ENCODE data around the gene FBXO2.

Gene FBXO2

DNA sequence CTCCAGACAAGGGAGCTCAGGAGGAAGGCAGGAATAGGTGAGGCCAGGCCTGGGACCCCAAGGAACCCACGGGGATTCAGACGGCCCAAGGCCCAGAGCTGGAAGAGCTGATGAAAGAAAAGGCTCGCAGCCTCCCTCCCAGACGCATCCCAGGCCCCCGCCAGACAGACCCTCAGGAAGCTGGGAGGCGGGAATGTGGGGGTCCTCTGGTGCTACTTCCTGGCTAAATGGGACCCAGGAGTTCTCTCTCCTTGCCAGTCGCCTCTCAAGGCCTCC, 430 bp downstream of the FBXO2 start:
- Histone ChIP-seq H3K9ac (ENCODE audit: low read depth, low read length, poor library complexity, severe bottlenecking) (no peak overlapping the region), H3K4me2 (ENCODE audit: low read depth, low read length, poor library complexity, severe bottlenecking) (no peak overlapping the region), H3K4me3 (ENCODE audit: low read length, poor library complexity, severe bottlenecking) (no peak overlapping the region), H3K79me2 (ENCODE audit: insufficient read depth, low read length) (no peaks in the 10 kb centered on the region), H4K20me1 (ENCODE audit: insufficient read depth, low read length, poor library complexity, severe bottlenecking) (no peaks in the 10 kb centered on the region), H3K36me3 (ENCODE audit: insufficient read depth, low read length) (no peaks in the 10 kb centered on the region), H3F3A (ENCODE audit: low read depth) (no peaks in the 10 kb centered on the region; the same call in 1 of the 2 replicates), H2AFZ (ENCODE audit: low read length) (no peak overlapping the region), H3K9me3 (ENCODE audit: insufficient read depth, low read depth, low read length) (no peaks in the 10 kb centered on the region), H3K4me1 (ENCODE audit: insufficient read depth, low read length, poor library complexity, severe bottlenecking) (peaks cover 10% of the 10 kb centered on the region), H3K27me3 (ENCODE audit: insufficient read depth, low read length, poor library complexity, severe bottlenecking) (no peaks in the 10 kb centered on the region), H3K9me2 (replicated peaks; ENCODE audit: low read depth, low read length) (no peaks in the 10 kb centered on the region)
- TF ChIP-seq EZH2phosphoT487 (IDR thresholded peaks at IDR 0.05; ENCODE audit: borderline replicate concordance) = no peak
- TF ChIP-seq, protein P1, sequence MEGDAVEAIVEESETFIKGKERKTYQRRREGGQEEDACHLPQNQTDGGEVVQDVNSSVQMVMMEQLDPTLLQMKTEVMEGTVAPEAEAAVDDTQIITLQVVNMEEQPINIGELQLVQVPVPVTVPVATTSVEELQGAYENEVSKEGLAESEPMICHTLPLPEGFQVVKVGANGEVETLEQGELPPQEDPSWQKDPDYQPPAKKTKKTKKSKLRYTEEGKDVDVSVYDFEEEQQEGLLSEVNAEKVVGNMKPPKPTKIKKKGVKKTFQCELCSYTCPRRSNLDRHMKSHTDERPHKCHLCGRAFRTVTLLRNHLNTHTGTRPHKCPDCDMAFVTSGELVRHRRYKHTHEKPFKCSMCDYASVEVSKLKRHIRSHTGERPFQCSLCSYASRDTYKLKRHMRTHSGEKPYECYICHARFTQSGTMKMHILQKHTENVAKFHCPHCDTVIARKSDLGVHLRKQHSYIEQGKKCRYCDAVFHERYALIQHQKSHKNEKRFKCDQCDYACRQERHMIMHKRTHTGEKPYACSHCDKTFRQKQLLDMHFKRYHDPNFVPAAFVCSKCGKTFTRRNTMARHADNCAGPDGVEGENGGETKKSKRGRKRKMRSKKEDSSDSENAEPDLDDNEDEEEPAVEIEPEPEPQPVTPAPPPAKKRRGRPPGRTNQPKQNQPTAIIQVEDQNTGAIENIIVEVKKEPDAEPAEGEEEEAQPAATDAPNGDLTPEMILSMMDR (conservative IDR thresholded peaks at IDR 0.05; ENCODE audit: low read length) = no peak

DNA sequence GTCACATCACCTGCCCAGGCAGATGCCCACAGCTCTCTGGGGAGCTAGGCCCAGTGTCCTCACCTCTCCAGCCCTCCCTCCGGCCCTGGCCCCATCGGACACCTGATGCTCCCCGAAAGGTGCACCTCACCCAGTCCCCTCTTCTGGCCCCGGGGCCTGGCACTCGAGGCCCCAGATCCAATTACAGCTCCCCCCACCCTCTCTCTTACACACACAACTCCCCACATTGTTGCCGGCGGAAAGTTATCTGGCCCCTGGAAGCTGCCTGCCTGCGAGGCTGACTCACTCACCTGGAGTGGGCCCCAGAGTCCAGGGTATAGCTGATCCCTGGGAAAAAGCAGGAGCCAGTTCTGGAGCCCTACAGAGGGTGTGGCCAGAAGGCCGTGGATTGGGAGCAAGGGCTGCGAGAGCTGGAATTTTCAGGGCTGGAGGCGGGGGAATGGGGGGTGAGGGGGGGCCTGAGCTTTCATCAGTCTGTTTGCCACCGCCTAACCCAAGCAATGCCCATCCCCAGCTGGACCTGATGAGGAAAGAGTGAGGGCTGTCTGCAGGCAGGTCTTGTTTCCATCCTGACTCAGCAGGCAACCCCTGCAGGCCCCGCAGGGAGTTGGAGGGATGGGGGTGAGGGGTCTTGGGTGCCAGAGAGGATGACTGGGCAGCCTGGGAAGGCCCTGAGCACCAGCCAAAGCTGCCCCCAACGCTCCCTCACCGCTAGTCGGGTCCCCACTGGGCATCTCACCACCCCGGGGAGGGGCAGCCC, 948 bp downstream of the FBXO2 start:
- peaks cover 10% of the 10 kb centered on the region for H3K4me1 ChIP-seq (ENCODE audit: insufficient read depth, low read length, poor library complexity, severe bottlenecking)
- no peak for TF ChIP-seq EZH2phosphoT487 (IDR thresholded peaks at IDR 0.05; ENCODE audit: borderline replicate concordance)
- no peak overlapping the region for H2AFZ ChIP-seq (ENCODE audit: low read length)
- H3K27me3 ChIP-seq (ENCODE audit: insufficient read depth, low read length, poor library complexity, severe bottlenecking) = no peaks in the 10 kb centered on the region
- H3K79me2 ChIP-seq (ENCODE audit: insufficient read depth, low read length) = no peaks in the 10 kb centered on the region
- H3K9me3 ChIP-seq (ENCODE audit: insufficient read depth, low read depth, low read length) = no peaks in the 10 kb centered on the region
- H3K4me2 ChIP-seq (ENCODE audit: low read depth, low read length, poor library complexity, severe bottlenecking) = no peak overlapping the region
- no peak overlapping the region for H3K9ac ChIP-seq (ENCODE audit: low read depth, low read length, poor library complexity, severe bottlenecking)
- no peaks in the 10 kb centered on the region; the same call in 1 of the 2 replicates for H3F3A ChIP-seq (ENCODE audit: low read depth)
- H3K4me3 ChIP-seq (ENCODE audit: low read length, poor library complexity, severe bottlenecking) = no peak overlapping the region
- H4K20me1 ChIP-seq (ENCODE audit: insufficient read depth, low read length, poor library complexity, severe bottlenecking) = no peaks in the 10 kb centered on the region
- no peaks in the 10 kb centered on the region for H3K36me3 ChIP-seq (ENCODE audit: insufficient read depth, low read length)
- H3K9me2 ChIP-seq (replicated peaks; ENCODE audit: low read depth, low read length) = no peaks in the 10 kb centered on the region

DNA sequence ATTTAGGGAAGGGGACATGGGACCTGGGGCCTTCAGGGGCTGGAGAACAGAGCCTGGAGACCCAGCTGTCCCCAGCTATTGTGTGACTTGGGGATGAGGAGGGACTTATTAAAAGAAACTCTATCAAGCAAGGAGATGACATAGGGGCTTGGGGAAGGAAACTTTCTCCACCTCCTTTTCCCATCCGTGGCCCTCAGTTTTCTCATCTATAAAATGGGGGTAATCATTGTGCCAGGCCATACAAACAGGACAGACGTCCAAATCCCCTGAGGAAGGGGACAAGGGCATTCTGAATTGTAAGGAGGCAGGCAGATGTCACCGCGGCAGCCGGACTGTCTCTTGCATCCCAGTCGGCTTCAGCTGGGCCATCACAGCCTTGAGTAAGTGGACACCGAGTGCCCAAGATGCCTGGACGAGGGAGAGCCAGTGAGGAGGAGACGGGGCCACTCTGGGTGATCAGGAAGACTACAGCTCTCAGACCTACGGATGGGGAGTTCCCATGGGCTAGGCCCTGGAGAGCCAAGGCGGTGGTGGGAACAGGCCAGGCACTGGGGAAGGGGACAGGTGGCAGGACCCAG, 1.9 kb downstream of the FBXO2 start:
- Histone ChIP-seq H3K79me2 (ENCODE audit: insufficient read depth, low read length) (no peaks in the 10 kb centered on the region), H4K20me1 (ENCODE audit: insufficient read depth, low read length, poor library complexity, severe bottlenecking) (no peaks in the 10 kb centered on the region), H3K9ac (ENCODE audit: low read depth, low read length, poor library complexity, severe bottlenecking) (no peak overlapping the region), H3K36me3 (ENCODE audit: insufficient read depth, low read length) (no peaks in the 10 kb centered on the region), H3K4me1 (ENCODE audit: insufficient read depth, low read length, poor library complexity, severe bottlenecking) (peaks cover 4% of the 10 kb centered on the region), H2AFZ (ENCODE audit: low read length) (no peak overlapping the region), H3K4me2 (ENCODE audit: low read depth, low read length, poor library complexity, severe bottlenecking) (no peak overlapping the region), H3K9me3 (ENCODE audit: insufficient read depth, low read depth, low read length) (no peaks in the 10 kb centered on the region), H3K4me3 (ENCODE audit: low read length, poor library complexity, severe bottlenecking) (no peak overlapping the region), H3F3A (ENCODE audit: low read depth) (no peaks in the 10 kb centered on the region), H3K9me2 (replicated peaks; ENCODE audit: low read depth, low read length) (no peaks in the 10 kb centered on the region), H3K27me3 (ENCODE audit: insufficient read depth, low read length, poor library complexity, severe bottlenecking) (no peaks in the 10 kb centered on the region)
- TF ChIP-seq, protein P1 (conservative IDR thresholded peaks at IDR 0.05; ENCODE audit: low read length) = no peak
- no peak for TF ChIP-seq EZH2phosphoT487 (IDR thresholded peaks at IDR 0.05; ENCODE audit: borderline replicate concordance)

DNA sequence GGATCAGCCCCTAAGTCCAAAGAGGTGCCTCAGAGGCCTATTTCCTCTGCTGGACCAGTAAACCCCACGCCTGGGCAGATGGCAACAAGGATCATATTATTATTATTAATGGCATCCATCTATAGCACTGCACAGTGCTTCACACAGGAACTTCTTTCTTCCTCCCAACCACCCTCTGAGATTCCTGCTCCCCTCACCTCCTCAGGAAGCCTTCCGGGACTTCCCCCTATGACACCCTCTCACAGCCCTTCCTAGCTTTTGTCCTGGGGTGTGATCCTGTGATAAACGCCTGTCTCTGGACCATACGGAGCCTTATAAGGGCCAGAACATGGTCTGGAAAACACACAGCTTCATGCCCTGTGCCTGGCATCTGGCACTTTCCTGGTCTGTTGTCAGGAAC, 3.2 kb downstream of the FBXO2 start:
- H3K27me3 ChIP-seq (ENCODE audit: insufficient read depth, low read length, poor library complexity, severe bottlenecking) = no peaks in the 10 kb centered on the region
- H3K4me3 ChIP-seq (ENCODE audit: low read length, poor library complexity, severe bottlenecking) = no peak overlapping the region
- no peak for TF ChIP-seq EZH2phosphoT487 (IDR thresholded peaks at IDR 0.05; ENCODE audit: borderline replicate concordance)
- TF ChIP-seq, protein P1 (conservative IDR thresholded peaks at IDR 0.05; ENCODE audit: low read length) = no peak
- no peaks in the 10 kb centered on the region for H3K9me2 ChIP-seq (replicated peaks; ENCODE audit: low read depth, low read length)
- no peaks in the 10 kb centered on the region for H3K36me3 ChIP-seq (ENCODE audit: insufficient read depth, low read length)
- no peak overlapping the region for H2AFZ ChIP-seq (ENCODE audit: low read length)
- no peaks in the 10 kb centered on the region for H3K79me2 ChIP-seq (ENCODE audit: insufficient read depth, low read length)
- no peak overlapping the region for H3K9ac ChIP-seq (ENCODE audit: low read depth, low read length, poor library complexity, severe bottlenecking)
- H3K4me1 ChIP-seq (ENCODE audit: insufficient read depth, low read length, poor library complexity, severe bottlenecking) = peaks cover 4% of the 10 kb centered on the region
- H3K4me2 ChIP-seq (ENCODE audit: low read depth, low read length, poor library complexity, severe bottlenecking) = no peak overlapping the region
- H4K20me1 ChIP-seq (ENCODE audit: insufficient read depth, low read length, poor library complexity, severe bottlenecking) = no peaks in the 10 kb centered on the region
- H3K9me3 ChIP-seq (ENCODE audit: insufficient read depth, low read depth, low read length) = no peaks in the 10 kb centered on the region
- H3F3A ChIP-seq (ENCODE audit: low read depth) = no peaks in the 10 kb centered on the region
